PC-9 (cell line): Measurements from ENCODE around the gene CIITA. TPM values are rescaled to one million over a fixed set of nuclear protein-coding genes. Genes with fewer than 3 reads are reported as not detected.

Experiments
- BruUV-seq: library from RNA; stranded (reverse); fragments of 400-500 nt; replicated peaks from 2 replicates; lab custom pipeline; 2021; lab: Mats Ljungman, UMichigan
- CTCF ChIA-PET: fragments of 300-600 bp; sonication (Branson Sonifier 250); formaldehyde crosslinking; loops from one replicate; lab custom pipeline; 2022; ENCODE audit warnings: antibody characterized with exemption; lab: Charles Lee
- POLR2A ChIA-PET: fragments of 300-600 bp; sonication (Branson Sonifier 250); formaldehyde crosslinking; loops from one replicate; lab custom pipeline; 2022; ENCODE audit warnings: antibody characterized with exemption; ENCODE audit not compliant: unreplicated experiment; lab: Charles Lee
- DNase-seq, 2 experiments: peaks; one replicate each; pipeline versions ENCODE4 v3.0.0 to v3.0.0-alpha.2; 2015 to 2022; ENCODE audit warnings: mixed read lengths in 1 of 2
- H2AFZ ChIP-seq: fragments of 200-600 bp; sonication (generic); 2 replicates; pipeline ENCODE4 v1.8.1; 2017; ENCODE audit warnings: antibody characterized with exemption
- H3F3A ChIP-seq: fragments of 200-600 bp; sonication (generic); 2 replicates; pipeline ENCODE4 v1.8.1; 2017; ENCODE audit warnings: antibody characterized with exemption, mild to moderate bottlenecking, low read depth; ENCODE audit not compliant: insufficient read depth
- H3K27ac ChIP-seq: fragments of 200-600 bp; sonication (generic); 2 replicates; pipeline ENCODE4 v1.6.1; 2016; ENCODE audit warnings: mixed run types
- H3K27me3 ChIP-seq: fragments of 200-600 bp; sonication (generic); 2 replicates; pipeline ENCODE4 v1.6.1; 2016; ENCODE audit warnings: low read depth, mixed run types; ENCODE audit not compliant: insufficient read depth
- H3K36me3 ChIP-seq: fragments of 200-600 bp; sonication (generic); 2 replicates; pipeline ENCODE4 v1.6.1; 2016; ENCODE audit warnings: low read depth, mixed run types
- H3K4me1 ChIP-seq: fragments of 200-600 bp; sonication (generic); replicated peaks from 2 replicates; pipeline ENCODE4 v1.6.1; 2016; ENCODE audit warnings: mixed run types; ENCODE audit not compliant: insufficient read depth
- H3K4me2 ChIP-seq: fragments of 200-600 bp; sonication (generic); 2 replicates; pipeline ENCODE4 v1.6.1; 2017; ENCODE audit warnings: mixed run types
- H3K4me3 ChIP-seq: fragments of 200-600 bp; sonication (generic); 2 replicates; pipeline ENCODE4 v1.6.1; 2016; ENCODE audit warnings: mixed run types
- H3K79me2 ChIP-seq: fragments of 200-600 bp; sonication (generic); 2 replicates; pipeline ENCODE4 v1.6.1; 2017; ENCODE audit warnings: low read depth, mixed run types
- H3K9me2 ChIP-seq: fragments of 200-600 bp; sonication (generic); 2 replicates; pipeline ENCODE4 v1.8.1; 2017; ENCODE audit warnings: mild to moderate bottlenecking; ENCODE audit not compliant: insufficient read depth
- H3K9me3 ChIP-seq: fragments of 200-600 bp; sonication (generic); 2 replicates; pipeline ENCODE4 v1.8.1; 2016; ENCODE audit warnings: low read depth; ENCODE audit not compliant: insufficient read depth
- H4K20me1 ChIP-seq: fragments of 200-600 bp; sonication (generic); 2 replicates; pipeline ENCODE4 v1.8.1; 2017; ENCODE audit not compliant: insufficient read depth
- EZH2 ChIP-seq: fragments of 200-600 bp; sonication (generic); IDR thresholded peaks from 2 replicates; pipeline ENCODE4 v1.8.0; 2017; ENCODE audit warnings: antibody characterized with exemption, low read depth
- intact Hi-C: fragments of 100-400 bp; cut with micrococcal nuclease; formaldehyde crosslinking; loops from one replicate; pipeline ENCODE4 v1.10.0; 2022; ENCODE audit not compliant: unreplicated experiment
- total RNA-seq: library from RNA; stranded (reverse); gene quantifications from 2 replicates; pipeline ENCODE4 v1.2.3, GENCODE V29; 2021
- TF ChIP-seq, protein P1 (sequence below): fragments of 200-600 bp; sonication (generic); conservative IDR thresholded peaks from 2 replicates; pipeline ENCODE4 v1.6.1; 2017; ENCODE audit warnings: mixed run types, antibody characterized with exemption, mild to moderate bottlenecking, moderate library complexity

The CIITA gene
- total RNA-seq, 1 experiment from 2014 or later: 1.7 TPM

GRCh38 chr16:10871157-10871991 lies 5.6 kb upstream of the CIITA start:
- Histone ChIP-seq H2AFZ (peak overlapping the region; percentile 56), H3K4me2 (peak overlapping the region; percentile 52), H3K4me1 (peaks cover 18% of the 10 kb centered on the region), H4K20me1 (no peaks in the 10 kb centered on the region), H3K27ac (peak overlapping the region; percentile 69), H3K36me3 (no peaks in the 10 kb centered on the region), H3F3A (peaks cover 10% of the 10 kb centered on the region; the same call in 1 of the 2 replicates), H3K79me2 (no peaks in the 10 kb centered on the region), H3K9me3 (no peaks in the 10 kb centered on the region), H3K9me2 (no peaks in the 10 kb centered on the region), H3K27me3 (no peaks in the 10 kb centered on the region), H3K4me3 (no peak overlapping the region)
- intact Hi-C loops: no loop called here
- peak; percentile 64 for DNase-seq
- CTCF ChIA-PET: interaction anchor here (0.7 kb wide), 1 partner anchor 1771 kb away, joined by 3 read pairs; no protein-coding TSS in a partner anchor
- no peak for TF ChIP-seq EZH2
- TF ChIP-seq, protein P1, sequence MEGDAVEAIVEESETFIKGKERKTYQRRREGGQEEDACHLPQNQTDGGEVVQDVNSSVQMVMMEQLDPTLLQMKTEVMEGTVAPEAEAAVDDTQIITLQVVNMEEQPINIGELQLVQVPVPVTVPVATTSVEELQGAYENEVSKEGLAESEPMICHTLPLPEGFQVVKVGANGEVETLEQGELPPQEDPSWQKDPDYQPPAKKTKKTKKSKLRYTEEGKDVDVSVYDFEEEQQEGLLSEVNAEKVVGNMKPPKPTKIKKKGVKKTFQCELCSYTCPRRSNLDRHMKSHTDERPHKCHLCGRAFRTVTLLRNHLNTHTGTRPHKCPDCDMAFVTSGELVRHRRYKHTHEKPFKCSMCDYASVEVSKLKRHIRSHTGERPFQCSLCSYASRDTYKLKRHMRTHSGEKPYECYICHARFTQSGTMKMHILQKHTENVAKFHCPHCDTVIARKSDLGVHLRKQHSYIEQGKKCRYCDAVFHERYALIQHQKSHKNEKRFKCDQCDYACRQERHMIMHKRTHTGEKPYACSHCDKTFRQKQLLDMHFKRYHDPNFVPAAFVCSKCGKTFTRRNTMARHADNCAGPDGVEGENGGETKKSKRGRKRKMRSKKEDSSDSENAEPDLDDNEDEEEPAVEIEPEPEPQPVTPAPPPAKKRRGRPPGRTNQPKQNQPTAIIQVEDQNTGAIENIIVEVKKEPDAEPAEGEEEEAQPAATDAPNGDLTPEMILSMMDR: no peak
- no TSS peak for BruUV-seq
- POLR2A ChIA-PET: interaction anchor here (0.7 kb wide), 1 partner anchor 716 kb away, joined by 7 read pairs; no protein-coding TSS in a partner anchor

DNA sequence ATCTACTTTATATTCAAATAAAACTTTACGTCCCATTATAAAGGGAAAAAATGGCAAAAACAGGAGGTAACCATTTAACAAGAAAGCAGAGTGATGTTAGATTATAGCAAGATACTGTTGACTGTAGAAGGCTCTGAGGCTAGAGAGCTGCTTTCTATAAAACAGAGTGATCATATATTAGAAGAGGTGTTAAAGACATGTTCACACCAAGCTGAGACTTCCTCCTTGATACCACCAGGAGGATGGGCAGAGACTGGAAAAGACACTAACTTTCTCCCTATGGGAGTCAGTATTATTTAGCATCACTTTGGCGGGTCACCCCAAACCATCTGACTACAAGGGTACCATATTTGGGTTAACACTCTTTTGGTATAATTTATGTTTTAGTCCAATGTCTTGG lies 687 bp upstream of the CIITA start:
- H4K20me1 ChIP-seq: no peaks in the 10 kb centered on the region
- H3F3A ChIP-seq: peaks cover 4% of the 10 kb centered on the region; the same call in 1 of the 2 replicates
- intact Hi-C loops: loop anchor here (5.0 kb wide), 1 partner anchor 134 kb away; the partner anchor contains the start of gene NUBP1
- no TSS peak for BruUV-seq
- H3K79me2 ChIP-seq: no peaks in the 10 kb centered on the region
- H3K4me3 ChIP-seq: no peak overlapping the region
- no peak for DNase-seq
- POLR2A ChIA-PET: no interaction called here
- H3K9me3 ChIP-seq: no peaks in the 10 kb centered on the region
- H3K27ac ChIP-seq: no peak overlapping the region
- TF ChIP-seq, protein P1: no peak
- no peak for TF ChIP-seq EZH2
- CTCF ChIA-PET: no interaction called here
- no peaks in the 10 kb centered on the region for H3K9me2 ChIP-seq
- H3K27me3 ChIP-seq: peaks cover 26% of the 10 kb centered on the region
- no peaks in the 10 kb centered on the region for H3K36me3 ChIP-seq
- H3K4me2 ChIP-seq: no peak overlapping the region
- peaks cover 8% of the 10 kb centered on the region for H3K4me1 ChIP-seq
- no peak overlapping the region for H2AFZ ChIP-seq

- H3K9me2 ChIP-seq: no peaks in the 10 kb centered on the region
- no peak overlapping the region for H3K4me3 ChIP-seq
- H3K27ac ChIP-seq: no peak overlapping the region
- CTCF ChIA-PET: interaction anchor here (0.7 kb wide), 1 partner anchor 117 kb away, joined by 3 read pairs; no protein-coding TSS in a partner anchor
- no peaks in the 10 kb centered on the region for H3F3A ChIP-seq
- H3K4me1 ChIP-seq: peaks cover under 1% of the 10 kb centered on the region; the same call in 1 of the 2 replicates
- intact Hi-C loops: loop anchor here (1.0 to 5.0 kb wide), 2 partner anchors 135 to 260 kb away; partner anchors contain the start of gene NUBP1
- no peaks in the 10 kb centered on the region for H4K20me1 ChIP-seq
- H3K36me3 ChIP-seq: no peaks in the 10 kb centered on the region
- TF ChIP-seq EZH2: no peak
- TF ChIP-seq, protein P1: no peak
- DNase-seq: no peak
- no peak overlapping the region for H2AFZ ChIP-seq
- no peak overlapping the region for H3K4me2 ChIP-seq
- peaks cover 26% of the 10 kb centered on the region for H3K27me3 ChIP-seq
- H3K79me2 ChIP-seq: no peaks in the 10 kb centered on the region
- BruUV-seq: no TSS peak
- H3K9me3 ChIP-seq: no peaks in the 10 kb centered on the region
- POLR2A ChIA-PET: interaction anchor here (0.6 kb wide), 1 partner anchor 65 kb away, joined by 5 read pairs; the partner anchor contains the start of gene DEXI
Measured at GRCh38 chr16:10877472-10877946, 507 bp downstream of the CIITA start.
